DOHH2 (cell line): ENCODE data around the gene PRDM11.

Source experiments
- CTCF ChIP-seq: fragments of 200-600 bp; sonication (generic); IDR thresholded peaks from one replicate; pipeline ENCODE4 v1.5.1; 2014; ENCODE audit warnings: antibody characterized with exemption, mild to moderate bottlenecking, low read depth, low read length; ENCODE audit not compliant: poor library complexity, severe bottlenecking
- EZH2phosphoT487 ChIP-seq: fragments of 200-600 bp; sonication (generic); IDR thresholded peaks from 2 replicates; pipeline ENCODE4 v1.6.1; 2017; ENCODE audit warnings: borderline replicate concordance, mild to moderate bottlenecking, antibody characterized with exemption, low read length, moderate library complexity, mixed read lengths

- TF ChIP-seq CTCF = no peak
- no peak for TF ChIP-seq EZH2phosphoT487
Measured at GRCh38 chr11:45155058-45155551, 8.7 kb downstream of the PRDM11 start.
